OCI-LY7 (cell line): ENCODE results near the gene TEKT2. TPM values are rescaled to one million over a fixed set of nuclear protein-coding genes. Genes with fewer than 3 reads are reported as not detected.

ENCODE experiments used
- BruUV-seq: library from RNA; stranded (reverse); fragments of 400-500 nt; replicated peaks from 2 replicates; lab custom pipeline; 2021; lab: Mats Ljungman, UMichigan
- CTCF ChIA-PET: fragments of 300-600 bp; sonication (Branson Sonifier 250); formaldehyde crosslinking; loops from one replicate; lab custom pipeline; 2022; ENCODE audit warnings: antibody characterized with exemption; ENCODE audit not compliant: unreplicated experiment; lab: Charles Lee
- POLR2A ChIA-PET: fragments of 300-600 bp; sonication (Branson Sonifier 250); formaldehyde crosslinking; loops from one replicate; lab custom pipeline; 2022; ENCODE audit warnings: antibody characterized with exemption; lab: Charles Lee
- DNase-seq: peaks from one replicate; pipeline ENCODE4 v3.0.0-alpha.2; 2015; ENCODE audit warnings: low spot score
- H2AFZ ChIP-seq: fragments of 200-600 bp; sonication (generic), shearing (Covaris generic); 2 replicates; pipeline ENCODE4 v1.6.1; 2014; ENCODE audit warnings: mild to moderate bottlenecking, antibody characterized with exemption, low read length, moderate library complexity
- H3K27ac ChIP-seq: fragments of 200-600 bp; sonication (generic); 2 replicates; pipeline ENCODE4 v1.5.1; 2014; ENCODE audit warnings: mixed run types, low read depth, mild to moderate bottlenecking, moderate library complexity, low read length, inconsistent platforms; ENCODE audit not compliant: poor library complexity, severe bottlenecking
- H3K36me3 ChIP-seq: fragments of 200-600 bp; sonication (generic); 2 replicates; pipeline ENCODE4 v1.6.1; 2014; ENCODE audit warnings: mild to moderate bottlenecking, antibody characterized with exemption, low read length, moderate library complexity, mixed read lengths; ENCODE audit not compliant: insufficient read depth
- H3K4me1 ChIP-seq: fragments of 200-600 bp; sonication (generic); 2 replicates; pipeline ENCODE4 v1.5.1; 2014; ENCODE audit warnings: mild to moderate bottlenecking, low read length; ENCODE audit not compliant: insufficient read depth, poor library complexity, severe bottlenecking
- H3K4me2 ChIP-seq: fragments of 200-600 bp; sonication (generic); 2 replicates; pipeline ENCODE4 v1.6.1; 2014; ENCODE audit warnings: mild to moderate bottlenecking, low read length
- H3K4me3 ChIP-seq: fragments of 200-600 bp; sonication (generic); 2 replicates; pipeline ENCODE4 v1.5.1; 2014; ENCODE audit warnings: mild to moderate bottlenecking, low read depth, low read length; ENCODE audit not compliant: poor library complexity, severe bottlenecking
- H3K79me2 ChIP-seq: fragments of 200-600 bp; sonication (generic); 2 replicates; pipeline ENCODE4 v1.6.1; 2016; ENCODE audit warnings: low read depth, mild to moderate bottlenecking, low read length, moderate library complexity, mixed read lengths; ENCODE audit not compliant: insufficient read depth
- H3K9me2 ChIP-seq: fragments of 200-600 bp; sonication (generic); 2 replicates; pipeline ENCODE4 v1.6.1; 2016; ENCODE audit warnings: mild to moderate bottlenecking, low read length, mixed read lengths; ENCODE audit not compliant: insufficient read depth
- H3K9me3 ChIP-seq: fragments of 200-600 bp; sonication (generic); 2 replicates; pipeline ENCODE4 v1.6.1; 2014; ENCODE audit warnings: mild to moderate bottlenecking, mixed run types, low read length, mixed read lengths
- H4K20me1 ChIP-seq: fragments of 200-600 bp; sonication (generic); 2 replicates; pipeline ENCODE4 v1.6.1; 2014; ENCODE audit warnings: mild to moderate bottlenecking, antibody characterized with exemption, low read length, moderate library complexity, mixed read lengths; ENCODE audit not compliant: insufficient read depth
- EZH2phosphoT487 ChIP-seq: fragments of 200-600 bp; sonication (generic); IDR thresholded peaks from 2 replicates; pipeline ENCODE4 v1.6.1; 2018; ENCODE audit warnings: low read depth, borderline replicate concordance, mild to moderate bottlenecking, mixed run types, antibody characterized with exemption, low read length, moderate library complexity, mixed read lengths
- intact Hi-C: fragments of 100-400 bp; cut with micrococcal nuclease; formaldehyde crosslinking; loops from one replicate; pipeline ENCODE4 v1.10.0; 2022; ENCODE audit not compliant: unreplicated experiment
- total RNA-seq, 2 experiments: library from RNA; depleted of rRNA in 1 of 2; stranded (reverse); fragments of >200 nt in 1 of 2; shearing (Covaris generic) in 1 of 2; gene quantifications; 2 replicates each; pipeline ENCODE4 v1.2.3, GENCODE V29; 2014 to 2022
- TF ChIP-seq, protein P1 (sequence below): fragments of 200-600 bp; sonication (generic); conservative IDR thresholded peaks from 2 replicates; pipeline ENCODE4 v1.5.1; 2014; ENCODE audit warnings: mild to moderate bottlenecking, antibody characterized with exemption, low read length, moderate library complexity, mixed read lengths

The TEKT2 gene
- total RNA-seq, 2 experiments from 2014 or later: not detected

GRCh38 chr1:36096500-36097432 lies 12.9 kb downstream of the TEKT2 start:
- Histone ChIP-seq H3K9me2 (no peaks in the 10 kb centered on the region), H3K27ac (no peak overlapping the region), H3K4me3 (no peak overlapping the region), H3K9me3 (no peaks in the 10 kb centered on the region), H3K4me1 (no peaks in the 10 kb centered on the region), H3K4me2 (no peak overlapping the region), H3K79me2 (no peaks in the 10 kb centered on the region), H4K20me1 (no peaks in the 10 kb centered on the region), H2AFZ (no peak overlapping the region), H3K36me3 (peaks cover 46% of the 10 kb centered on the region)
- CTCF ChIA-PET: no interaction called here
- intact Hi-C loops: loop anchor here (5.0 kb wide), 1 partner anchor 326 kb away; no protein-coding TSS in a partner anchor
- peak; percentile 28 for DNase-seq
- POLR2A ChIA-PET: no interaction called here
- TF ChIP-seq, protein P1, sequence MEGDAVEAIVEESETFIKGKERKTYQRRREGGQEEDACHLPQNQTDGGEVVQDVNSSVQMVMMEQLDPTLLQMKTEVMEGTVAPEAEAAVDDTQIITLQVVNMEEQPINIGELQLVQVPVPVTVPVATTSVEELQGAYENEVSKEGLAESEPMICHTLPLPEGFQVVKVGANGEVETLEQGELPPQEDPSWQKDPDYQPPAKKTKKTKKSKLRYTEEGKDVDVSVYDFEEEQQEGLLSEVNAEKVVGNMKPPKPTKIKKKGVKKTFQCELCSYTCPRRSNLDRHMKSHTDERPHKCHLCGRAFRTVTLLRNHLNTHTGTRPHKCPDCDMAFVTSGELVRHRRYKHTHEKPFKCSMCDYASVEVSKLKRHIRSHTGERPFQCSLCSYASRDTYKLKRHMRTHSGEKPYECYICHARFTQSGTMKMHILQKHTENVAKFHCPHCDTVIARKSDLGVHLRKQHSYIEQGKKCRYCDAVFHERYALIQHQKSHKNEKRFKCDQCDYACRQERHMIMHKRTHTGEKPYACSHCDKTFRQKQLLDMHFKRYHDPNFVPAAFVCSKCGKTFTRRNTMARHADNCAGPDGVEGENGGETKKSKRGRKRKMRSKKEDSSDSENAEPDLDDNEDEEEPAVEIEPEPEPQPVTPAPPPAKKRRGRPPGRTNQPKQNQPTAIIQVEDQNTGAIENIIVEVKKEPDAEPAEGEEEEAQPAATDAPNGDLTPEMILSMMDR: peak; percentile 47; the same call in 1 of the 2 replicates
- no peak for TF ChIP-seq EZH2phosphoT487
- no TSS peak for BruUV-seq

DNA sequence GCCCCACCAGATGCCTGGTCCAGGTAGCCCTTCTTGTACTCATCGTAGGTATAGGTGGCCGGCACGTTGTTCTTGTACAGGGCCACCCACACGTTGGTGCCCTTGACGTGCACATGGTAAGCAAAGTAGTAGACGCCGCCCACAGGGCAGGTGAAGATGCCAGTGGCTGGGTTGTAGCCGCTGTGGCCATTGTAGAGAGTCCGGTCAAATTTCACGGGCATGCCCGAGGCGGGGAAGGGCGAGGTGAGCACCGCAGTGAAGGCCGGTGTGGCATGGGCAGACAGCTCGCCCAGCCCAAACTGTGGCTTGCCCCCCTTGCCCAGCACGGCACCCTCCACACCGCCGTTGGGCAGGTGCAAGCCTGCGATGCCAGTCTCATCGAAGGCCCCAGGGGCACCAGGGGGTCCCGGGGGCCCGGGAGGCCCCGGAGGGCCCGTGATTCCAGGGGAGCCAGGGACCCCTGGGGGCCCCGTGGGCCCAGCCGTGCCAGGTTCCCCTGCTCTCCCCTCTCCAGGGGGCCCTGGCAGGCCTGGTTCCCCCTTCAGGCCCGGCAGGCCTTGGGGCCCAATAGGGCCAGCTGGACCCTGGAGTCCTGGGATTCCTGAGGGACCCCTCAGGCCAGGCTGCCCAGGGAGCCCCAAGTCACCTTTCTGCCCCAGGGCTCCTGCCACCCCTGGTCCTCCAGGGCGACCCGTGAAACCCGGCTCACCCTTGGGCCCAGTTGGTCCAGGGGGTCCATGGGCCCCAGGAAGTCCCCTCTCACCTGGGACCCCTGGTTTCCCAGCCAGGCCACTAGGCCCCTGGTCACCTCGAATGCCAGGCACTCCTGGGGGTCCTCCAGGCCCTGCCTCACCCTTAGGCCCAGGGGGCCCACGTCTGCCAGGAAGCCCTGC lies 14.0 kb downstream of the TEKT2 start:
- intact Hi-C loops: loop anchor here (5.0 kb wide), 1 partner anchor 324 kb away; no protein-coding TSS in a partner anchor
- Histone ChIP-seq H3K9me3 (no peaks in the 10 kb centered on the region), H3K9me2 (no peaks in the 10 kb centered on the region), H3K4me2 (no peak overlapping the region), H3K27ac (no peak overlapping the region), H3K36me3 (peaks cover 34% of the 10 kb centered on the region), H4K20me1 (no peaks in the 10 kb centered on the region), H2AFZ (no peak overlapping the region), H3K4me3 (no peak overlapping the region), H3K79me2 (no peaks in the 10 kb centered on the region), H3K4me1 (no peaks in the 10 kb centered on the region)
- ChIA-PET CTCF (no interaction called here), POLR2A (no interaction called here)
- TF ChIP-seq, protein P1: no peak
- no peak for TF ChIP-seq EZH2phosphoT487
- no TSS peak for BruUV-seq
- DNase-seq: no peak
